ENCODE results near the gene OR6N2. TPM values are rescaled to one million over a fixed set of nuclear protein-coding genes. Genes with fewer than 3 reads are reported as not detected.

The OR6N2 gene
- polyA plus RNA-seq, 1 experiment: not detected

- ChIA-PET CTCF (no interaction called here), POLR2A (no interaction called here)
- Histone ChIP-seq H3K27ac (ENCODE audit: low read depth, low read length) (no peak overlapping the region), H3K27me3 (ENCODE audit: control insufficient read depth, insufficient read depth, low read length) (no peaks in the 10 kb centered on the region), H3K9me3 (ENCODE audit: control insufficient read depth, insufficient read depth, low read length) (no peaks in the 10 kb centered on the region), H3K4me3 (ENCODE audit: low read depth, low read length) (no peak overlapping the region)
- TF ChIP-seq CTCF (IDR thresholded peaks at IDR 0.05; ENCODE audit: low read depth, low read length): no peak
- no peak for DNase-seq (ENCODE audit: low read depth, low spot score)
These were observed 20.4 kb upstream of the OR6N2 start for GRCh38 chr1:158801396-158801795.

- CTCF ChIA-PET: no interaction called here
- no peak for TF ChIP-seq CTCF (IDR thresholded peaks at IDR 0.05; ENCODE audit: low read depth, low read length)
These were observed 19.5 kb upstream of the OR6N2 start for GRCh38 chr1:158800526-158800925.

GRCh38 chr1:158799689-158800088 is 18.7 kb upstream of the OR6N2 start:
- TF ChIP-seq CTCF (IDR thresholded peaks at IDR 0.05; ENCODE audit: low read depth, low read length): no peak
- POLR2A ChIA-PET: no interaction called here
- Histone ChIP-seq H3K9me3 (ENCODE audit: control insufficient read depth, insufficient read depth, low read length) (no peaks in the 10 kb centered on the region), H3K27ac (ENCODE audit: low read depth, low read length) (no peak overlapping the region), H3K27me3 (ENCODE audit: control insufficient read depth, insufficient read depth, low read length) (no peaks in the 10 kb centered on the region), H3K4me3 (ENCODE audit: low read depth, low read length) (no peak overlapping the region)
- CTCF ChIA-PET: no interaction called here
- no peak for DNase-seq (ENCODE audit: low read depth, low spot score)

More at GRCh38 chr1:158800526-158800925, 19.5 kb upstream of the OR6N2 start:
- no peaks in the 10 kb centered on the region for H3K27me3 ChIP-seq (ENCODE audit: control insufficient read depth, insufficient read depth, low read length)
- no peak overlapping the region for H3K4me3 ChIP-seq (ENCODE audit: low read depth, low read length)
- H3K27ac ChIP-seq (ENCODE audit: low read depth, low read length): no peak overlapping the region
- DNase-seq (ENCODE audit: low read depth, low spot score): no peak
- POLR2A ChIA-PET: no interaction called here
- no peaks in the 10 kb centered on the region for H3K9me3 ChIP-seq (ENCODE audit: control insufficient read depth, insufficient read depth, low read length)

GRCh38 chr1:158798531-158798930 is 17.5 kb upstream of the OR6N2 start:
- no peak for TF ChIP-seq CTCF (IDR thresholded peaks at IDR 0.05; ENCODE audit: low read depth, low read length)
- CTCF ChIA-PET: no interaction called here

GRCh38 chr1:158794247-158794646 is 13.2 kb upstream of the OR6N2 start:
- ChIA-PET CTCF (no interaction called here), POLR2A (no interaction called here)
- DNase-seq (ENCODE audit: low read depth, low spot score): no peak
- Histone ChIP-seq H3K9me3 (ENCODE audit: control insufficient read depth, insufficient read depth, low read length) (no peaks in the 10 kb centered on the region), H3K27ac (ENCODE audit: low read depth, low read length) (no peak overlapping the region), H3K4me3 (ENCODE audit: low read depth, low read length) (no peak overlapping the region), H3K27me3 (ENCODE audit: control insufficient read depth, insufficient read depth, low read length) (no peaks in the 10 kb centered on the region)
- TF ChIP-seq CTCF (IDR thresholded peaks at IDR 0.05; ENCODE audit: low read depth, low read length): no peak

More at GRCh38 chr1:158798531-158798930, 17.5 kb upstream of the OR6N2 start:
- POLR2A ChIA-PET: no interaction called here
- Histone ChIP-seq H3K4me3 (ENCODE audit: low read depth, low read length) (no peak overlapping the region), H3K27ac (ENCODE audit: low read depth, low read length) (no peak overlapping the region), H3K9me3 (ENCODE audit: control insufficient read depth, insufficient read depth, low read length) (no peaks in the 10 kb centered on the region), H3K27me3 (ENCODE audit: control insufficient read depth, insufficient read depth, low read length) (no peaks in the 10 kb centered on the region)
- DNase-seq (ENCODE audit: low read depth, low spot score): no peak
